Renal pelvis (tissue), 4 donors: Measurements from ENCODE around the gene FAM216B. TPM values are rescaled to one million over a fixed set of nuclear protein-coding genes. Genes with fewer than 3 reads are reported as not detected.
A peak's percentile ranks its signal among the peaks of the same experiment; 100 is the strongest.

ENCODE experiments used
- DNase-seq: peaks from one replicate; pipeline ENCODE4 v3.0.0-alpha.2; 2013
- polyA plus RNA-seq, 3 donors: library from polyadenylated mRNA; unstranded; fragments of 120-200 nt; gene quantifications; one replicate each; pipeline ENCODE4 v1.2.1, GENCODE V29; 2013; ENCODE audit not compliant: insufficient read length in 3 of 3

The FAM216B gene
- polyA plus RNA-seq, 3 donors = 0.03 TPM; not detected in 2

- DNase-seq = no peak
These were observed 51.1 kb downstream of the FAM216B start for GRCh38 chr13:42832341-42833096.

- DNase-seq = no peak
These were observed 53.6 kb downstream of the FAM216B start for GRCh38 chr13:42834946-42835345.

GRCh38 chr13:42836930-42837690, 55.7 kb downstream of the FAM216B start:
- DNase-seq = peak; percentile 37

Other genes with a start within 250 kb of the FAM216B start
- gene TNFSF11, start 207.4 kb upstream of the FAM216B start, polyA plus RNA-seq = under 1 TPM; 0.23 to 0.73 (median 0.27) TPM
- gene EPSTI1, start 210.7 kb downstream of the FAM216B start, polyA plus RNA-seq = 10 to 100 TPM; 10.7 to 13.7 (median 11.1) TPM
- gene DNAJC15, start 242.0 kb downstream of the FAM216B start, polyA plus RNA-seq = 10 to 100 TPM; 17.8 to 30.9 (median 30.4) TPM